Endodermal cell (in vitro differentiated cells): Measurements from ENCODE around the gene SERPINB10. TPM values are rescaled to one million over a fixed set of nuclear protein-coding genes. Genes with fewer than 3 reads are reported as not detected.

Experiments
- DNase-seq: peaks from one replicate; pipeline ENCODE4 v3.0.0-alpha.2; 2017
- H3K27ac ChIP-seq: 2 replicates; pipeline ENCODE4 v1.5.1; 2013; ENCODE audit warnings: mild to moderate bottlenecking, low read depth, low read length, moderate library complexity
- H3K27me3 ChIP-seq: 2 replicates; pipeline ENCODE4 v1.6.1; 2013; ENCODE audit warnings: mild to moderate bottlenecking, low read length, moderate library complexity; ENCODE audit not compliant: insufficient read depth, control insufficient read depth, poor library complexity, severe bottlenecking
- H3K36me3 ChIP-seq: 2 replicates; pipeline ENCODE4 v1.7.0; 2013; ENCODE audit warnings: mild to moderate bottlenecking, low read length, moderate library complexity; ENCODE audit not compliant: control insufficient read depth, insufficient read depth
- H3K4me1 ChIP-seq: one replicate; pipeline ENCODE4 v1.7.0; 2013; ENCODE audit warnings: low read length; ENCODE audit not compliant: control insufficient read depth, insufficient read depth
- H3K4me3 ChIP-seq: 2 replicates; pipeline ENCODE4 v1.5.1; 2013; ENCODE audit warnings: mild to moderate bottlenecking, low read length, moderate library complexity
- H3K9ac ChIP-seq: 2 replicates; pipeline ENCODE4 v1.6.1; 2013; ENCODE audit warnings: mild to moderate bottlenecking, low read length, moderate library complexity; ENCODE audit not compliant: poor library complexity, severe bottlenecking; ENCODE audit errors: extremely low read depth
- H3K9me3 ChIP-seq: 2 replicates; pipeline ENCODE4 v1.6.1; 2013; ENCODE audit warnings: mild to moderate bottlenecking, low read length, moderate library complexity; ENCODE audit not compliant: control insufficient read depth
- H3K27ac Mint-ChIP-seq: 2 replicates; pipeline ENCODE4 v1.8.0; 2020; ENCODE audit warnings: mixed read lengths
- H3K27me3 Mint-ChIP-seq: 2 replicates; pipeline ENCODE4 v1.8.0; 2021; ENCODE audit warnings: mild to moderate bottlenecking, mixed read lengths; ENCODE audit not compliant: insufficient read depth
- H3K36me3 Mint-ChIP-seq: 2 replicates; pipeline ENCODE4 v1.8.0; 2020; ENCODE audit warnings: low read depth, mixed read lengths
- H3K4me1 Mint-ChIP-seq: 2 replicates; pipeline ENCODE4 v1.8.0; 2020; ENCODE audit warnings: mixed read lengths
- H3K4me3 Mint-ChIP-seq: 2 replicates; pipeline ENCODE4 v1.8.0; 2020; ENCODE audit warnings: mild to moderate bottlenecking, moderate library complexity, mixed read lengths
- H3K9me3 Mint-ChIP-seq: 2 replicates; pipeline ENCODE4 v1.8.0; 2020; ENCODE audit warnings: mild to moderate bottlenecking, mixed read lengths
- WGBS, 2 experiments: methylation state at CpG; one replicate each; pipeline versions ENCODE4 v1.1.5 to v1.1.7; 2013; ENCODE audit warnings: missing lambda C conversion rate in 2 of 2, mixed read lengths in 1 of 2; ENCODE audit not compliant: insufficient coverage in 1 of 2, insufficient read length in 1 of 2; 5-methylcytosine and 5-hydroxymethylcytosine counted together
- total RNA-seq, 2 donors: library from RNA; stranded (reverse); fragmentation: NEBNext Ultra II Directional in 1 of 2; extraction: Animal tissue kit (Norgen Biotek cat#: 25700) in 1 of 2; gene quantifications; 2 replicates in 1 of 2; 3 replicates in 1 of 2; pipeline ENCODE4 v1.2.1, GENCODE V29; 2021
- TF ChIP-seq, protein P1 (sequence below): fragments of 200-600 bp; sonication (generic); conservative IDR thresholded peaks from 2 replicates; pipeline ENCODE4 v1.5.0; 2021; ENCODE audit warnings: antibody characterized with exemption, mild to moderate bottlenecking

The SERPINB10 gene
- total RNA-seq, 2 donors from 2014 or later: not detected

GRCh38 chr18:63904694-63905093 lies 3.1 kb upstream of the SERPINB10 start:
- no peaks in the 10 kb centered on the region for H3K27me3 Mint-ChIP-seq
- H3K4me3 Mint-ChIP-seq: no peak overlapping the region
- WGBS, 2 experiments: 100% methylated on average over 1 of the region's 1 CpG; no CpG with 5 or more reads in 1 of the 2 experiments
- H3K4me1 Mint-ChIP-seq: no peaks in the 10 kb centered on the region
- no peaks in the 10 kb centered on the region for H3K4me1 ChIP-seq
- no peak overlapping the region for H3K27ac ChIP-seq
- DNase-seq: no peak
- H3K9me3 ChIP-seq: no peaks in the 10 kb centered on the region
- no peaks in the 10 kb centered on the region for H3K36me3 Mint-ChIP-seq
- no peak overlapping the region for H3K27ac Mint-ChIP-seq
- no peaks in the 10 kb centered on the region for H3K27me3 ChIP-seq
- H3K9me3 Mint-ChIP-seq: no peaks in the 10 kb centered on the region
- TF ChIP-seq, protein P1, sequence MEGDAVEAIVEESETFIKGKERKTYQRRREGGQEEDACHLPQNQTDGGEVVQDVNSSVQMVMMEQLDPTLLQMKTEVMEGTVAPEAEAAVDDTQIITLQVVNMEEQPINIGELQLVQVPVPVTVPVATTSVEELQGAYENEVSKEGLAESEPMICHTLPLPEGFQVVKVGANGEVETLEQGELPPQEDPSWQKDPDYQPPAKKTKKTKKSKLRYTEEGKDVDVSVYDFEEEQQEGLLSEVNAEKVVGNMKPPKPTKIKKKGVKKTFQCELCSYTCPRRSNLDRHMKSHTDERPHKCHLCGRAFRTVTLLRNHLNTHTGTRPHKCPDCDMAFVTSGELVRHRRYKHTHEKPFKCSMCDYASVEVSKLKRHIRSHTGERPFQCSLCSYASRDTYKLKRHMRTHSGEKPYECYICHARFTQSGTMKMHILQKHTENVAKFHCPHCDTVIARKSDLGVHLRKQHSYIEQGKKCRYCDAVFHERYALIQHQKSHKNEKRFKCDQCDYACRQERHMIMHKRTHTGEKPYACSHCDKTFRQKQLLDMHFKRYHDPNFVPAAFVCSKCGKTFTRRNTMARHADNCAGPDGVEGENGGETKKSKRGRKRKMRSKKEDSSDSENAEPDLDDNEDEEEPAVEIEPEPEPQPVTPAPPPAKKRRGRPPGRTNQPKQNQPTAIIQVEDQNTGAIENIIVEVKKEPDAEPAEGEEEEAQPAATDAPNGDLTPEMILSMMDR: no peak
- H3K9ac ChIP-seq: no peak overlapping the region
- H3K4me3 ChIP-seq: no peak overlapping the region
- no peaks in the 10 kb centered on the region for H3K36me3 ChIP-seq

GRCh38 chr18:63905361-63905760 lies 2.4 kb upstream of the SERPINB10 start:
- H3K4me3 ChIP-seq: no peak overlapping the region
- H3K9ac ChIP-seq: no peak overlapping the region
- 90 to 92% methylated on average over 2 of the region's 2 CpGs for WGBS, 2 experiments
- no peaks in the 10 kb centered on the region for H3K27me3 ChIP-seq
- H3K4me1 ChIP-seq: no peaks in the 10 kb centered on the region
- no peak overlapping the region for H3K27ac ChIP-seq
- Mint-ChIP-seq H3K36me3 (no peaks in the 10 kb centered on the region), H3K4me1 (no peaks in the 10 kb centered on the region), H3K27me3 (no peaks in the 10 kb centered on the region), H3K9me3 (no peaks in the 10 kb centered on the region), H3K27ac (no peak overlapping the region), H3K4me3 (no peak overlapping the region)
- no peaks in the 10 kb centered on the region for H3K9me3 ChIP-seq
- TF ChIP-seq, protein P1: no peak
- DNase-seq: no peak
- H3K36me3 ChIP-seq: no peaks in the 10 kb centered on the region

DNA sequence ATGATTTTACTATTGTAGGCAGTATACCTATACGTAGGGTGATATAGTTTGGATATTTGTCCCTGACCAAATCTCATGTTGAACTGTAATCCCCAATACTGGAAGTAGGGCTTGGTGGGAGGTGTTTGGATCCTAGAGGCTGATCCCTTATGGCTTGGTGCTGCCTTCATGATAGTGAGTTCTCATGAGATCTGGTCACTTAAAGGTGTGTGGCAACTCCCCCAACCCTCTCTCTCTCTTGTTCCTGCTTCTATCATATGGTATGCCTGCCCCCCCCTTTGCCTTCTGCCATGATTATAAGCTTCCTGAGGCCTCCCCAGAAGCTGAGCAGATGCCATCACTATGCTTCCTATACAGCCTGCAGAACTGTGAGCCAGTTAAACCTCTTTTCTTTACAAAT lies 1.7 kb upstream of the SERPINB10 start:
- no peaks in the 10 kb centered on the region for H3K27me3 ChIP-seq
- whole genome bisulfite sequencing, 2 experiments: 92% methylated on average over 1 of the region's 1 CpG; no CpG with 5 or more reads in 1 of the 2 experiments
- no peak for DNase-seq
- no peak overlapping the region for H3K27ac Mint-ChIP-seq
- no peaks in the 10 kb centered on the region for H3K36me3 ChIP-seq
- H3K36me3 Mint-ChIP-seq: no peaks in the 10 kb centered on the region
- H3K27me3 Mint-ChIP-seq: peaks cover under 1% of the 10 kb centered on the region
- H3K9me3 Mint-ChIP-seq: no peaks in the 10 kb centered on the region
- no peaks in the 10 kb centered on the region for H3K4me1 Mint-ChIP-seq
- H3K4me3 Mint-ChIP-seq: no peak overlapping the region
- no peak overlapping the region for H3K4me3 ChIP-seq
- H3K9ac ChIP-seq: no peak overlapping the region
- TF ChIP-seq, protein P1: no peak
- no peaks in the 10 kb centered on the region for H3K9me3 ChIP-seq
- H3K27ac ChIP-seq: no peak overlapping the region
- no peaks in the 10 kb centered on the region for H3K4me1 ChIP-seq
